ENCODE data around the gene PCMTD2. TPM values are rescaled to one million over a fixed set of nuclear protein-coding genes. Genes with fewer than 3 reads are reported as not detected.

PCMTD2 gene
- total and polyA plus RNA-seq, 2 of the 8 experiments (the other 6 are each of a cell fraction or from before 2014, with no cell fraction given), result 21.4 to 55.1 TPM

- DNase-seq (ENCODE audit: low read depth in 1 of 2, low spot score in 2 of 2), result no peak
- Histone ChIP-seq H4K5ac (ENCODE audit: insufficient read length, low read depth, low read length) (no peak overlapping the region), H3K4me1 (replicated peaks in 1 of 4; ENCODE audit: control insufficient read depth in 3 of 4, insufficient read depth in 4 of 4, low read length in 3 of 4) (peaks cover 0 to 12% (median 10%) of the 10 kb centered on the region in 4 experiments; a peak in 6 of 7 replicates), H3K23ac (ENCODE audit: insufficient read length) (no peak overlapping the region), H3K14ac (ENCODE audit: insufficient read length) (no peak overlapping the region), H3K79me1 (ENCODE audit: low read depth, low read length) (no peaks in the 10 kb centered on the region), H4K20me1 (replicated peaks in 1 of 2; ENCODE audit: control insufficient read depth in 1 of 2, insufficient read depth in 2 of 2, low read length in 2 of 2) (no peaks in the 10 kb centered on the region), H2BK5ac (ENCODE audit: low read depth, low read length) (no peak overlapping the region), H3K36me3 (ENCODE audit: control insufficient read depth in 2 of 4, insufficient read depth in 4 of 4, low read length in 3 of 4) (no peaks in the 10 kb centered on the region), H3K23me2 (ENCODE audit: low read depth, low read length) (no peaks in the 10 kb centered on the region), H3K9me3 (ENCODE audit: insufficient read depth in 2 of 2, low read depth in 1 of 2, low read length in 1 of 2) (no peaks in the 10 kb centered on the region), H3K56ac (replicated peaks; ENCODE audit: insufficient read length, low read depth, low read length) (no peak overlapping the region), H3K4me3 (ENCODE audit: extremely low read depth in 1 of 4, insufficient read depth in 2 of 4, low read depth in 3 of 4, low read length in 4 of 4) (no peak overlapping the region), H3K27ac (ENCODE audit: low read depth, low read length) (no peak overlapping the region), H3K4ac (replicated peaks; ENCODE audit: insufficient read length, low read depth, low read length) (no peak overlapping the region), H2AK5ac (ENCODE audit: low read depth, low read length) (no peak overlapping the region), H2BK15ac (ENCODE audit: low read length) (peak overlapping the region; percentile 61; the same call in 1 of the 2 replicates), H2BK12ac (ENCODE audit: low read depth, low read length) (no peak overlapping the region), H3K18ac (ENCODE audit: extremely low read depth, low read length) (no peak overlapping the region), H4K91ac (replicated peaks; ENCODE audit: insufficient read length, low read length) (peak overlapping the region; percentile 17), H4K8ac (ENCODE audit: extremely low read depth, insufficient read depth, low read length) (no peak overlapping the region), H3K79me2 (ENCODE audit: control insufficient read depth in 1 of 2, insufficient read depth in 2 of 2, low read length in 2 of 2) (no peaks in the 10 kb centered on the region), H2BK20ac (ENCODE audit: low read length) (no peak overlapping the region), H3K9ac (replicated peaks in 1 of 4; ENCODE audit: extremely low read depth in 1 of 4, low read depth in 3 of 4, low read length in 3 of 4) (no peak overlapping the region), H2AFZ (ENCODE audit: low read length) (no peak overlapping the region), H2BK120ac (replicated peaks; ENCODE audit: low read depth, low read length) (no peak overlapping the region), H3K4me2 (ENCODE audit: insufficient read depth in 1 of 2, low read depth in 2 of 2, low read length in 2 of 2) (no peak overlapping the region), H3K27me3 (replicated peaks in 1 of 4; ENCODE audit: control insufficient read depth in 3 of 4, extremely low read depth in 1 of 4, insufficient read depth in 3 of 4, low read length in 3 of 4) (no peaks in the 10 kb centered on the region)
- ChIA-PET POLR2A (ENCODE audit: partially characterized antibody) (interaction anchor here (0.9 kb wide), 1 partner anchor 44 kb away, joined by 3 read pairs; no protein-coding TSS in a partner anchor), CTCF (ENCODE audit: partially characterized antibody) (interaction anchor here (1.1 to 1.8 kb wide), 3 partner anchors 10 to 76 kb away, joined by 3 to 4 read pairs (median 3); no protein-coding TSS in a partner anchor)
- 90% methylated on average over 17 of the region's 17 CpGs; no CpG with 5 or more reads in 1 of the 2 experiments for WGBS, 2 experiments (ENCODE audit: extremely low coverage in 1 of 2, insufficient coverage in 1 of 2, insufficient read length in 1 of 2, insufficient replicate concordance in 2 of 2, low coverage in 1 of 2, low lambda C conversion rate in 2 of 2, missing lambda C conversion rate in 1 of 2)
- TF ChIP-seq CEBPB (IDR thresholded peaks at IDR 0.05; ENCODE audit: low read depth, low read length), result no peak
- no peak for TF ChIP-seq SUZ12 (IDR thresholded peaks at IDR 0.05; ENCODE audit: low read length)
- TF ChIP-seq SP1 (IDR thresholded peaks at IDR 0.05; ENCODE audit: low read depth, low read length), result no peak
- no peak for TF ChIP-seq MAX (IDR thresholded peaks at IDR 0.05)
- TF ChIP-seq NRF1 (IDR thresholded peaks at IDR 0.05; ENCODE audit: low read depth, low read length), result no peak
- no peak for TF ChIP-seq PHF8 (conservative IDR thresholded peaks at IDR 0.05; ENCODE audit: low read depth, low read length)
- TF ChIP-seq HDAC2 (IDR thresholded peaks at IDR 0.05; ENCODE audit: borderline replicate concordance in 1 of 2, low read depth in 2 of 2, low read length in 2 of 2), result no peak
- TF ChIP-seq RFX5 (IDR thresholded peaks at IDR 0.05; ENCODE audit: borderline replicate concordance, low read depth, low read length), result no peak
- no peak for TF ChIP-seq EGR1 (IDR thresholded peaks at IDR 0.05; ENCODE audit: borderline replicate concordance, low read depth, low read length)
- no peak for TF ChIP-seq USF2 (IDR thresholded peaks at IDR 0.05; ENCODE audit: low read length)
- TF ChIP-seq SAP30 (IDR thresholded peaks at IDR 0.05; ENCODE audit: insufficient read depth, insufficient replicate concordance, low read length), result no peak
- no peak for FAIRE-seq
These were observed 34.5 kb upstream of the PCMTD2 start for GRCh38 chr20:64220891-64221527.
